GM18868 (cell line): Measurements from ENCODE around the gene HDAC1.

Experiments used
- ATAC-seq: cut with Tn5 transposase; IDR thresholded peaks from one replicate; pipeline ENCODE4 v1.9.1; 2021; ENCODE audit warnings: mild to moderate bottlenecking, moderate library complexity; ENCODE audit not compliant: unreplicated experiment

HDAC1 gene

GRCh38 chr1:32364836-32365235, 73.0 kb downstream of the HDAC1 start:
- ATAC-seq: no peak

- no peak for ATAC-seq
Observed at GRCh38 chr1:32365445-32365844, 73.6 kb downstream of the HDAC1 start.

- ATAC-seq: no peak
Observed at GRCh38 chr1:32367912-32368635, 76.2 kb downstream of the HDAC1 start.

- no peak for ATAC-seq
Observed at GRCh38 chr1:32372149-32372756, 80.4 kb downstream of the HDAC1 start.

GRCh38 chr1:32373996-32374592, 82.2 kb downstream of the HDAC1 start:
- ATAC-seq: no peak

GRCh38 chr1:32376199-32376598, 84.3 kb downstream of the HDAC1 start:
- ATAC-seq: no peak

GRCh38 chr1:32377541-32378220, 85.8 kb downstream of the HDAC1 start:
- ATAC-seq: no peak

GRCh38 chr1:32380057-32380456, 88.2 kb downstream of the HDAC1 start:
- ATAC-seq: no peak
